IMR-90 (cell line): ENCODE data around the gene CDH12. TPM values are rescaled to one million over a fixed set of nuclear protein-coding genes. Genes with fewer than 3 reads are reported as not detected.

Experiments used
- ATAC-seq: fragments of 200-7000 bp; cut with Tn5 transposase; 2 replicates; pipeline ENCODE4 v1.9.1; 2020; ENCODE audit warnings: low read depth, mild to moderate bottlenecking, moderate library complexity
- BruUV-seq: library from RNA; stranded (reverse); fragments of 400-500 nt; replicated peaks from 2 replicates; lab custom pipeline; 2021; lab: Mats Ljungman, UMichigan
- CTCF ChIA-PET: fragments of 300-600 bp; formaldehyde crosslinking; extraction: SDS; loops from one replicate; lab custom pipeline; 2021; ENCODE audit warnings: antibody characterized with exemption; lab: Yijun Ruan, JAX
- POLR2A ChIA-PET: fragments of 300-600 bp; sonication (Branson Sonifier 250); formaldehyde crosslinking; loops from one replicate; lab custom pipeline; 2022; ENCODE audit warnings: antibody characterized with exemption; ENCODE audit not compliant: unreplicated experiment; lab: Charles Lee
- DNase-seq: peaks from one replicate; pipeline ENCODE4 v3.0.0; 2013
- H2AFZ ChIP-seq: replicated peaks from 2 replicates; pipeline ENCODE3; 2013; ENCODE audit warnings: low read length, mild to moderate bottlenecking; ENCODE audit not compliant: poor library complexity
- H2AK5ac ChIP-seq: 2 replicates; pipeline ENCODE4 v1.6.1; 2013; ENCODE audit warnings: low read depth, low read length, inconsistent platforms
- H2AK9ac ChIP-seq: replicated peaks from 2 replicates; pipeline ENCODE3; 2013; ENCODE audit warnings: mild to moderate bottlenecking, low read depth, low read length, moderate library complexity; ENCODE audit not compliant: poor library complexity
- H2BK120ac ChIP-seq: 2 replicates; pipeline ENCODE4 v1.6.1; 2013; ENCODE audit warnings: low read depth, low read length, inconsistent platforms
- H2BK15ac ChIP-seq: 3 replicates; pipeline ENCODE4 v1.6.1; 2013; ENCODE audit warnings: low read depth, low read length, inconsistent platforms
- H2BK20ac ChIP-seq: 2 replicates; pipeline ENCODE4 v1.6.1; 2013; ENCODE audit warnings: low read depth, mild to moderate bottlenecking, inconsistent platforms, low read length, moderate library complexity
- H2BK5ac ChIP-seq: 2 replicates; pipeline ENCODE4 v1.6.1; 2013; ENCODE audit warnings: mild to moderate bottlenecking, low read depth, low read length, inconsistent platforms; ENCODE audit not compliant: poor library complexity, severe bottlenecking
- H3K14ac ChIP-seq: replicated peaks from 2 replicates; pipeline ENCODE4 v1.6.1; 2013; ENCODE audit warnings: low read depth, low read length, inconsistent platforms
- H3K18ac ChIP-seq: 2 replicates; pipeline ENCODE4 v1.6.1; 2013; ENCODE audit warnings: low read depth, low read length, control low read depth
- H3K23ac ChIP-seq: 2 replicates; pipeline ENCODE4 v1.6.1; 2013; ENCODE audit warnings: low read depth, low read length, inconsistent platforms
- H3K27ac ChIP-seq: 2 replicates; pipeline ENCODE4 v1.5.1; 2013; ENCODE audit warnings: mild to moderate bottlenecking, control low read depth, low read length; ENCODE audit not compliant: insufficient read depth
- H3K27me3 ChIP-seq: 2 replicates; pipeline ENCODE4 v1.6.1; 2013; ENCODE audit warnings: low read length; ENCODE audit not compliant: control insufficient read depth, insufficient read depth
- H3K36me3 ChIP-seq: 2 replicates; pipeline ENCODE4 v1.6.1; 2013; ENCODE audit warnings: low read length, mixed read lengths; ENCODE audit not compliant: control insufficient read depth, insufficient read depth
- H3K4ac ChIP-seq: 2 replicates; pipeline ENCODE4 v1.6.1; 2013; ENCODE audit warnings: low read depth, low read length, inconsistent platforms
- H3K4me1 ChIP-seq: 2 replicates; pipeline ENCODE4 v1.6.1; 2013; ENCODE audit warnings: low read length, mixed read lengths; ENCODE audit not compliant: control insufficient read depth, insufficient read depth
- H3K4me2 ChIP-seq: 2 replicates; pipeline ENCODE4 v1.6.1; 2013; ENCODE audit warnings: low read depth, mild to moderate bottlenecking, control low read depth, low read length, moderate library complexity
- H3K4me3 ChIP-seq: 2 replicates; pipeline ENCODE4 v1.5.1; 2013; ENCODE audit warnings: low read depth, mild to moderate bottlenecking, control low read depth, low read length, moderate library complexity; ENCODE audit not compliant: insufficient read depth
- H3K56ac ChIP-seq: 2 replicates; pipeline ENCODE4 v1.6.1; 2013; ENCODE audit warnings: low read length, inconsistent platforms; ENCODE audit not compliant: insufficient read depth; ENCODE audit errors: extremely low read depth
- H3K79me1 ChIP-seq, 2 experiments: 2 replicates each; pipeline ENCODE4 v1.6.1; 2013; ENCODE audit warnings: low read length in 2 of 2, inconsistent platforms in 1 of 2, low read depth in 1 of 2
- H3K9ac ChIP-seq: 2 replicates; pipeline ENCODE4 v1.6.1; 2013; ENCODE audit warnings: low read depth, low read length, control low read depth
- H3K9me1 ChIP-seq: 2 replicates; pipeline ENCODE4 v1.6.1; 2013; ENCODE audit warnings: low read length, inconsistent platforms; ENCODE audit not compliant: insufficient read depth
- H3K9me3 ChIP-seq: 2 replicates; pipeline ENCODE4 v1.6.1; 2013; ENCODE audit warnings: low read length; ENCODE audit not compliant: control insufficient read depth, insufficient read depth
- H4K20me1 ChIP-seq: 2 replicates; pipeline ENCODE4 v1.6.1; 2013; ENCODE audit warnings: low read length, inconsistent platforms; ENCODE audit not compliant: insufficient read depth
- H4K5ac ChIP-seq: 2 replicates; pipeline ENCODE4 v1.6.1; 2013; ENCODE audit warnings: mild to moderate bottlenecking, low read depth, low read length, control low read depth
- H4K8ac ChIP-seq, 2 experiments: 2 replicates each; pipeline ENCODE4 v1.6.1; 2013; ENCODE audit warnings: low read depth in 2 of 2, low read length in 2 of 2, control low read depth in 1 of 2, inconsistent platforms in 1 of 2
- H4K91ac ChIP-seq: 2 replicates; pipeline ENCODE4 v1.6.1; 2013; ENCODE audit warnings: low read depth, low read length, inconsistent platforms; ENCODE audit not compliant: insufficient read depth
- NFE2L2 ChIP-seq: fragments of 150-350 bp; IDR thresholded peaks from 2 replicates; pipeline ENCODE4 v1.6.1; 2016; ENCODE audit warnings: low read depth, mild to moderate bottlenecking, low read length
- WGBS, 2 experiments: methylation state at CpG; one replicate each; pipeline versions ENCODE4 v1.1.5 to v1.1.7; 2013; ENCODE audit warnings: missing lambda C conversion rate in 2 of 2; ENCODE audit not compliant: insufficient read length in 1 of 2; ENCODE audit errors: extremely low coverage in 2 of 2; 5-methylcytosine and 5-hydroxymethylcytosine counted together
- dilution Hi-C: fragments of 300-500 bp; cut with HindIII; formaldehyde crosslinking; loops from one replicate; pipeline ENCODE4 v1.14.3; 2018; ENCODE audit warnings: low sequenced_read_pairs; ENCODE audit not compliant: unreplicated experiment
- in situ Hi-C: fragments of 300-500 bp; cut with MboI; formaldehyde crosslinking; loops from 3 replicates; pipeline ENCODE4 v1.14.3; 2019; ENCODE audit warnings: low sequenced_read_pairs, inconsistent platforms, mixed read lengths
- intact Hi-C: fragments of 100-400 bp; cut with micrococcal nuclease; formaldehyde crosslinking; loops from 2 replicates; pipeline ENCODE4 v1.10.0; 2022
- polyA plus RNA-seq, 3 experiments: library from polyadenylated mRNA; depleted of rRNA; stranded (reverse); fragments of >200 nt; gene quantifications; 2 replicates each; pipeline ENCODE4 v1.2.3, GENCODE V29; 2012; ENCODE audit warnings: low replicate concordance in 1 of 3
- total RNA-seq: library from RNA; depleted of rRNA; stranded (reverse); fragments of >200 nt; gene quantifications from 2 replicates; pipeline ENCODE4 v1.2.3, GENCODE V29; 2012
- TF ChIP-seq, protein P1 (sequence below): fragments of 150-350 bp; IDR thresholded peaks from 2 replicates; pipeline ENCODE4 v1.6.1; 2016; ENCODE audit warnings: low read depth, mild to moderate bottlenecking, low read length, moderate library complexity, borderline replicate concordance

CDH12 gene
- total and polyA plus RNA-seq, 2 of the 4 experiments (the other 2 are of a cell fraction) = not detected

DNA sequence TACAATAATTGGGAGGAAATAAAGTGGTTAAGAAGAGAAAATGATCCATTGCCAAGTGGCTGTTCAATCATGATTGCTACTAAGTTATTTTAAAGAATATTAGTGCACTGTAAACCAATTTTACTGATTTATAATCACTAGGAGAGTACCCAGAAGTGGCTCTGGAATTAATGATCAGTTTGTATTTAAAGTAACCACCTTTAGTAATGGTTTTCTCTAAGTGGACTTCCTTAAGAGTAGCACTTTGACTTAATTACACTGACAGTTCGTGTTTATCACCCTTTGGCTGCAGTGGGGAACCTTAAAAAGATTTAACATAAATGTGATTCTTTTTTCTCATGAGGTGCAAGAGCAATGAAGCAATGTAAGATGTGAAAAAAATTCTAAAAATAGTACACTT lies 310.8 kb downstream of the CDH12 start:
- no peaks in the 10 kb centered on the region for H3K79me1 ChIP-seq
- H3K9me3 ChIP-seq = no peaks in the 10 kb centered on the region
- in situ Hi-C loops (no loop called here), intact Hi-C loops (no loop called here), dilution Hi-C loops (no loop called here)
- CTCF ChIA-PET = no interaction called here
- no peak overlapping the region for H2BK5ac ChIP-seq
- no peaks in the 10 kb centered on the region for H4K20me1 ChIP-seq
- H3K4me2 ChIP-seq = no peak overlapping the region
- no peak overlapping the region for H2BK120ac ChIP-seq
- H2AK9ac ChIP-seq = no peak overlapping the region
- H3K56ac ChIP-seq = no peak overlapping the region
- H3K27me3 ChIP-seq = no peaks in the 10 kb centered on the region
- H3K4ac ChIP-seq = no peak overlapping the region
- H3K9me1 ChIP-seq = no peaks in the 10 kb centered on the region
- H3K27ac ChIP-seq = no peak overlapping the region
- H3K4me3 ChIP-seq = no peak overlapping the region
- no peak overlapping the region for H4K5ac ChIP-seq
- H2BK20ac ChIP-seq = no peak overlapping the region
- no peak for ATAC-seq
- H3K4me1 ChIP-seq = no peaks in the 10 kb centered on the region
- H3K9ac ChIP-seq = no peak overlapping the region
- no peak overlapping the region for H2BK15ac ChIP-seq
- H3K14ac ChIP-seq = no peak overlapping the region
- H4K8ac ChIP-seq = no peak overlapping the region
- POLR2A ChIA-PET = no interaction called here
- no TSS peak for BruUV-seq
- no peak overlapping the region for H2AFZ ChIP-seq
- H3K36me3 ChIP-seq = no peaks in the 10 kb centered on the region
- no peak for DNase-seq
- H3K18ac ChIP-seq = no peak overlapping the region
- H3K23ac ChIP-seq = no peak overlapping the region
- H2AK5ac ChIP-seq = no peak overlapping the region
- no CpG with 5 or more reads among the region's 1 CpG for WGBS, 2 experiments
- no peak overlapping the region for H4K91ac ChIP-seq
- TF ChIP-seq NFE2L2 = no peak
- TF ChIP-seq, protein P1, sequence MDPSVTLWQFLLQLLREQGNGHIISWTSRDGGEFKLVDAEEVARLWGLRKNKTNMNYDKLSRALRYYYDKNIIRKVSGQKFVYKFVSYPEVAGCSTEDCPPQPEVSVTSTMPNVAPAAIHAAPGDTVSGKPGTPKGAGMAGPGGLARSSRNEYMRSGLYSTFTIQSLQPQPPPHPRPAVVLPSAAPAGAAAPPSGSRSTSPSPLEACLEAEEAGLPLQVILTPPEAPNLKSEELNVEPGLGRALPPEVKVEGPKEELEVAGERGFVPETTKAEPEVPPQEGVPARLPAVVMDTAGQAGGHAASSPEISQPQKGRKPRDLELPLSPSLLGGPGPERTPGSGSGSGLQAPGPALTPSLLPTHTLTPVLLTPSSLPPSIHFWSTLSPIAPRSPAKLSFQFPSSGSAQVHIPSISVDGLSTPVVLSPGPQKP = no peak
